Measurements from ENCODE around the gene PRPF39.

The PRPF39 gene

DNA sequence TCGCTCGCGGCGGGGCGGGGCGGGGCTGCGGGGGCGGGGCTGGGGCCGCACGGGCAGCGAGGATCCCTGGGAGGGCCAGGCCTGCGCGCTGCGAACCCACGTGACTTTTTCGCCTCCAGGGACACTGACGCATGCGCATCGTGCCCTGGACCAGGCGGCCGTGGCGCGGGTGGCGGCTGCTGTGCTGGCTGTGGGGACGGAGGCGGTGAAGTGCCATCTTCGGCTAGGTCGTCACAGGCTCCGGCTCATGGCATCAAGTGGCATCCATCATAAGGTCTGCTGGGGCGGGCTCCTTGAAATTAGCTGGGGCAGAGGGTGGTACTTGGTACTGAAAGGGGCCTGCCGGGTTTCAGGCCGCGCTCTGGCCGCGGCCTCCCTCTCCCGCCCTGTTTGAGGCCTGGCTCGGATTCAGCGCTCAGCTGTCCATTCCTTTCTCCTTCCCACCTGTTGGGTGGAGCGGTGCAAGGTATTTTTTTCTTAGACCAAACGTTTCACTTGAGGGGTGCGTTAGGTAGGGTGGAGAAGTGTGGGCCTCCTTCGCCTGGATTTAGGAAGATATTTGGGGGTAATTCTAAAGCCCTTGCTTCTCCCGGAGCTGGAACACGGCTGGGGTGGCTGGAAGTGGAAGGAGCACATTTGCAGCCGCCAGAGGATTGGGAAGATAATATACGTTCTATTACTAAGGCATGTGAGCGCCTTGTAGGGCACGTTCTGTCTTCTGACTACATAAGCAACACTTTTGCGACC, at the start of gene PRPF39:
PRPF39 (plus strand) TSS at position 141 of the 747 bp plus-strand sequence. CDS start 11,124 bp downstream, outside the sequence.
- TF ChIP-seq TOX (CRISPR knock-in tag; IDR thresholded peaks at IDR 0.05; ENCODE audit: borderline replicate concordance) (no peak), CSDC2 (CRISPR knock-in tag; IDR thresholded peaks at IDR 0.05) (no peak), PPARA (CRISPR knock-in tag; IDR thresholded peaks at IDR 0.05; ENCODE audit: borderline replicate concordance) (no peak), ZC3H10 (CRISPR knock-in tag; IDR thresholded peaks at IDR 0.05) (no peak), ZNF8 (CRISPR knock-in tag; IDR thresholded peaks at IDR 0.05) (no peak), ESRRG (CRISPR knock-in tag; IDR thresholded peaks at IDR 0.05) (no peak), BACH2 (CRISPR knock-in tag; IDR thresholded peaks at IDR 0.05; ENCODE audit: borderline replicate concordance) (no peak)
- TF ChIP-seq, protein P1, sequence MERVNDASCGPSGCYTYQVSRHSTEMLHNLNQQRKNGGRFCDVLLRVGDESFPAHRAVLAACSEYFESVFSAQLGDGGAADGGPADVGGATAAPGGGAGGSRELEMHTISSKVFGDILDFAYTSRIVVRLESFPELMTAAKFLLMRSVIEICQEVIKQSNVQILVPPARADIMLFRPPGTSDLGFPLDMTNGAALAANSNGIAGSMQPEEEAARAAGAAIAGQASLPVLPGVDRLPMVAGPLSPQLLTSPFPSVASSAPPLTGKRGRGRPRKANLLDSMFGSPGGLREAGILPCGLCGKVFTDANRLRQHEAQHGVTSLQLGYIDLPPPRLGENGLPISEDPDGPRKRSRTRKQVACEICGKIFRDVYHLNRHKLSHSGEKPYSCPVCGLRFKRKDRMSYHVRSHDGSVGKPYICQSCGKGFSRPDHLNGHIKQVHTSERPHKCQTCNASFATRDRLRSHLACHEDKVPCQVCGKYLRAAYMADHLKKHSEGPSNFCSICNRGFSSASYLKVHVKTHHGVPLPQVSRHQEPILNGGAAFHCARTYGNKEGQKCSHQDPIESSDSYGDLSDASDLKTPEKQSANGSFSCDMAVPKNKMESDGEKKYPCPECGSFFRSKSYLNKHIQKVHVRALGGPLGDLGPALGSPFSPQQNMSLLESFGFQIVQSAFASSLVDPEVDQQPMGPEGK (CRISPR knock-in tag; IDR thresholded peaks at IDR 0.05; ENCODE audit: borderline replicate concordance) = no peak
- TF ChIP-seq, protein P2, sequence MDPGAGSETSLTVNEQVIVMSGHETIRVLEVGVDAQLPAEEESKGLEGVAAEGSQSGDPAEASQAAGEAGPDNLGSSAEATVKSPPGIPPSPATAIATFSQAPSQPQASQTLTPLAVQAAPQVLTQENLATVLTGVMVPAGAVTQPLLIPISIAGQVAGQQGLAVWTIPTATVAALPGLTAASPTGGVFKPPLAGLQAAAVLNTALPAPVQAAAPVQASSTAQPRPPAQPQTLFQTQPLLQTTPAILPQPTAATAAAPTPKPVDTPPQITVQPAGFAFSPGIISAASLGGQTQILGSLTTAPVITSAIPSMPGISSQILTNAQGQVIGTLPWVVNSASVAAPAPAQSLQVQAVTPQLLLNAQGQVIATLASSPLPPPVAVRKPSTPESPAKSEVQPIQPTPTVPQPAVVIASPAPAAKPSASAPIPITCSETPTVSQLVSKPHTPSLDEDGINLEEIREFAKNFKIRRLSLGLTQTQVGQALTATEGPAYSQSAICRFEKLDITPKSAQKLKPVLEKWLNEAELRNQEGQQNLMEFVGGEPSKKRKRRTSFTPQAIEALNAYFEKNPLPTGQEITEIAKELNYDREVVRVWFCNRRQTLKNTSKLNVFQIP (CRISPR knock-in tag; IDR thresholded peaks at IDR 0.05; ENCODE audit: borderline replicate concordance, low read depth) = no peak
- peak; percentile 95 for ATAC-seq

DNA sequence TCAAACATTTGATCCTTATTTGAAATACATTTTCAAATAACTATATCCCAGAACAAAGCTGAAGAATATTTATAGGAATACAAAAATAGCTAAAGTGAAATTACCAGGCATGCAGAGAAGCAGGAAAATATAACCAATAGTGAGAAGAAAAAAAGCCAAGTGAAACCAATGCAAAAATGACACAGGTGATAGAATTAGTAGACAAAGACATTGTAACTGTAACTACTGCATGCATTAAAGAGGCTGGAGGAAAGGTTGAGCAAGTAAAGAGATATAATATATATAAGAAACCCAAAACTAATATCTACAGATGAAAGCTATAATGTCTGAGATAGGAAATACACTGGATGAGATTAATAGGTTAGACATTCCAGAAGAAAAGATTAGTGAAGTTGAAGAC, 49.2 kb upstream of the PRPF39 start:
- ATAC-seq = no peak
- TF ChIP-seq RARB (CRISPR knock-in tag; IDR thresholded peaks at IDR 0.05) (no peak), ISL1 (CRISPR knock-in tag; IDR thresholded peaks at IDR 0.05) (no peak), BACH2 (CRISPR knock-in tag; IDR thresholded peaks at IDR 0.05; ENCODE audit: borderline replicate concordance) (no peak), ZFP3 (CRISPR knock-in tag; IDR thresholded peaks at IDR 0.05) (no peak), ZNF8 (CRISPR knock-in tag; IDR thresholded peaks at IDR 0.05) (no peak), ZC3H10 (CRISPR knock-in tag; IDR thresholded peaks at IDR 0.05) (no peak), PPARA (CRISPR knock-in tag; IDR thresholded peaks at IDR 0.05; ENCODE audit: borderline replicate concordance) (no peak), TCF4 (CRISPR knock-in tag; IDR thresholded peaks at IDR 0.05; ENCODE audit: borderline replicate concordance) (no peak), ARNTL (CRISPR knock-in tag; IDR thresholded peaks at IDR 0.05; ENCODE audit: borderline replicate concordance, low read depth) (no peak), SNAI2 (CRISPR knock-in tag; IDR thresholded peaks at IDR 0.05) (no peak), CSDC2 (CRISPR knock-in tag; IDR thresholded peaks at IDR 0.05) (no peak), ZNF70 (CRISPR knock-in tag; IDR thresholded peaks at IDR 0.05) (no peak), OSR1 (CRISPR knock-in tag; IDR thresholded peaks at IDR 0.05) (no peak), ZFP30 (CRISPR knock-in tag; IDR thresholded peaks at IDR 0.05) (no peak), GLIS3 (CRISPR knock-in tag; IDR thresholded peaks at IDR 0.05) (no peak), CREB5 (CRISPR knock-in tag; IDR thresholded peaks at IDR 0.05; ENCODE audit: low read depth) (no peak)
- TF ChIP-seq, protein P3, sequence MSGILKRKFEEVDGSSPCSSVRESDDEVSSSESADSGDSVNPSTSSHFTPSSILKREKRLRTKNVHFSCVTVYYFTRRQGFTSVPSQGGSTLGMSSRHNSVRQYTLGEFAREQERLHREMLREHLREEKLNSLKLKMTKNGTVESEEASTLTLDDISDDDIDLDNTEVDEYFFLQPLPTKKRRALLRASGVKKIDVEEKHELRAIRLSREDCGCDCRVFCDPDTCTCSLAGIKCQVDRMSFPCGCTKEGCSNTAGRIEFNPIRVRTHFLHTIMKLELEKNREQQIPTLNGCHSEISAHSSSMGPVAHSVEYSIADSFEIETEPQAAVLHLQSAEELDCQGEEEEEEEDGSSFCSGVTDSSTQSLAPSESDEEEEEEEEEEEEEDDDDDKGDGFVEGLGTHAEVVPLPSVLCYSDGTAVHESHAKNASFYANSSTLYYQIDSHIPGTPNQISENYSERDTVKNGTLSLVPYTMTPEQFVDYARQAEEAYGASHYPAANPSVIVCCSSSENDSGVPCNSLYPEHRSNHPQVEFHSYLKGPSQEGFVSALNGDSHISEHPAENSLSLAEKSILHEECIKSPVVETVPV (CRISPR knock-in tag; IDR thresholded peaks at IDR 0.05) = no peak
- TF ChIP-seq, protein P1 (CRISPR knock-in tag; IDR thresholded peaks at IDR 0.05; ENCODE audit: borderline replicate concordance) = no peak
- TF ChIP-seq, protein P2 (CRISPR knock-in tag; IDR thresholded peaks at IDR 0.05; ENCODE audit: borderline replicate concordance, low read depth) = no peak
- TF ChIP-seq, protein P4, sequence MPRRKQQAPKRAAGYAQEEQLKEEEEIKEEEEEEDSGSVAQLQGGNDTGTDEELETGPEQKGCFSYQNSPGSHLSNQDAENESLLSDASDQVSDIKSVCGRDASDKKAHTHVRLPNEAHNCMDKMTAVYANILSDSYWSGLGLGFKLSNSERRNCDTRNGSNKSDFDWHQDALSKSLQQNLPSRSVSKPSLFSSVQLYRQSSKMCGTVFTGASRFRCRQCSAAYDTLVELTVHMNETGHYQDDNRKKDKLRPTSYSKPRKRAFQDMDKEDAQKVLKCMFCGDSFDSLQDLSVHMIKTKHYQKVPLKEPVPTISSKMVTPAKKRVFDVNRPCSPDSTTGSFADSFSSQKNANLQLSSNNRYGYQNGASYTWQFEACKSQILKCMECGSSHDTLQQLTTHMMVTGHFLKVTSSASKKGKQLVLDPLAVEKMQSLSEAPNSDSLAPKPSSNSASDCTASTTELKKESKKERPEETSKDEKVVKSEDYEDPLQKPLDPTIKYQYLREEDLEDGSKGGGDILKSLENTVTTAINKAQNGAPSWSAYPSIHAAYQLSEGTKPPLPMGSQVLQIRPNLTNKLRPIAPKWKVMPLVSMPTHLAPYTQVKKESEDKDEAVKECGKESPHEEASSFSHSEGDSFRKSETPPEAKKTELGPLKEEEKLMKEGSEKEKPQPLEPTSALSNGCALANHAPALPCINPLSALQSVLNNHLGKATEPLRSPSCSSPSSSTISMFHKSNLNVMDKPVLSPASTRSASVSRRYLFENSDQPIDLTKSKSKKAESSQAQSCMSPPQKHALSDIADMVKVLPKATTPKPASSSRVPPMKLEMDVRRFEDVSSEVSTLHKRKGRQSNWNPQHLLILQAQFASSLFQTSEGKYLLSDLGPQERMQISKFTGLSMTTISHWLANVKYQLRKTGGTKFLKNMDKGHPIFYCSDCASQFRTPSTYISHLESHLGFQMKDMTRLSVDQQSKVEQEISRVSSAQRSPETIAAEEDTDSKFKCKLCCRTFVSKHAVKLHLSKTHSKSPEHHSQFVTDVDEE (CRISPR knock-in tag; IDR thresholded peaks at IDR 0.05) = no peak

All from SK-N-SH treated with all-trans-retinoic acid at 6 μM for 48 hours (cell line).